HG02678 (cell line): ENCODE data around the gene CYP27C1.
"Not testable (repeated sequence)": the region's sequence is repeated elsewhere in the genome, so short reads cannot be mapped to it uniquely, and the experiment has no call there.

Source experiments
- ATAC-seq: cut with Tn5 transposase; IDR thresholded peaks from one replicate; pipeline ENCODE4 v1.9.1; 2021; ENCODE audit warnings: mild to moderate bottlenecking, moderate library complexity; ENCODE audit not compliant: unreplicated experiment

CYP27C1 gene

GRCh38 chr2:127225186-127225960, 5.3 kb upstream of the CYP27C1 start:
- ATAC-seq, result no peak

- ATAC-seq, result not testable (repeated sequence)
These were observed 4.0 kb upstream of the CYP27C1 start for GRCh38 chr2:127224135-127224534.

- ATAC-seq, result no peak
These were observed 849 bp upstream of the CYP27C1 start for GRCh38 chr2:127220768-127221527.

GRCh38 chr2:127219171-127220070, 678 bp downstream of the CYP27C1 start:
- ATAC-seq, result no peak

- ATAC-seq, result no peak
These were observed 1.3 kb downstream of the CYP27C1 start for GRCh38 chr2:127218812-127219170.

GRCh38 chr2:127217470-127218325, 2.4 kb downstream of the CYP27C1 start:
- no peak for ATAC-seq

GRCh38 chr2:127216593-127216992, 3.5 kb downstream of the CYP27C1 start:
- ATAC-seq, result no peak

- ATAC-seq, result no peak
These were observed 4.0 kb downstream of the CYP27C1 start for GRCh38 chr2:127216095-127216494.

GRCh38 chr2:127214201-127214600, 5.9 kb downstream of the CYP27C1 start:
- not testable (repeated sequence) for ATAC-seq

- no peak for ATAC-seq
These were observed 11.8 kb downstream of the CYP27C1 start for GRCh38 chr2:127208313-127208712.

GRCh38 chr2:127205218-127206125, 14.6 kb downstream of the CYP27C1 start:
- ATAC-seq, result no peak

- ATAC-seq, result no peak
These were observed 18.6 kb downstream of the CYP27C1 start for GRCh38 chr2:127201452-127201851.

- no peak for ATAC-seq
These were observed 19.1 kb downstream of the CYP27C1 start for GRCh38 chr2:127200962-127201361.

GRCh38 chr2:127199223-127199622, 20.9 kb downstream of the CYP27C1 start:
- ATAC-seq, result no peak

GRCh38 chr2:127197475-127198385, 22.4 kb downstream of the CYP27C1 start:
- ATAC-seq, result no peak

GRCh38 chr2:127196998-127197397, 23.1 kb downstream of the CYP27C1 start:
- ATAC-seq, result no peak

- no peak for ATAC-seq
These were observed 23.6 kb downstream of the CYP27C1 start for GRCh38 chr2:127196549-127196948.
